ENCODE data around the gene GID4.

The GID4 gene

DNA sequence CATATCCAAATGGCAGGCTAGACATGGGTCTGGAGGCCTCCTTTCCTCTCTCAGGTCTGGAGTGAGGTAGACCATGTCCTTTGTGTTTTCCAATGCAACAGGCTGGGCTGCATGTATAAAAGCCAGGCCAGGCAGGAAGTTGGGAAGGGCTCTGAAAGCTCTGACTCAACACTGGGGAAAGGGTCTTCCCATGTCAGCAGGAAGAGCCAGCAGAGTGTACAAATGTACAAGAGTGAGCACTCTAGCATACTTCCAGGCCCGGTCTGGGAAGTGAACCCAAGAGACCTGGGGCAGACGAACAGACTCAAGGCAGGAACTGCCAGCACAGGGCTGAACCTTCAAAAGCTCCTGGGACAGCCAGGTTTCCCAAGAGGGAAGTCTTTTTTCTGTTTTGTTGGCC is 7.3 kb upstream of the GID4 start:
- in situ Hi-C loops (cut with HindIII; ENCODE audit: low sequenced_read_pairs) = loop anchor here (5.0 to 25.0 kb wide), 2 partner anchors 145 to 370 kb away; no protein-coding TSS in a partner anchor
- TF ChIP-seq, protein P1, sequence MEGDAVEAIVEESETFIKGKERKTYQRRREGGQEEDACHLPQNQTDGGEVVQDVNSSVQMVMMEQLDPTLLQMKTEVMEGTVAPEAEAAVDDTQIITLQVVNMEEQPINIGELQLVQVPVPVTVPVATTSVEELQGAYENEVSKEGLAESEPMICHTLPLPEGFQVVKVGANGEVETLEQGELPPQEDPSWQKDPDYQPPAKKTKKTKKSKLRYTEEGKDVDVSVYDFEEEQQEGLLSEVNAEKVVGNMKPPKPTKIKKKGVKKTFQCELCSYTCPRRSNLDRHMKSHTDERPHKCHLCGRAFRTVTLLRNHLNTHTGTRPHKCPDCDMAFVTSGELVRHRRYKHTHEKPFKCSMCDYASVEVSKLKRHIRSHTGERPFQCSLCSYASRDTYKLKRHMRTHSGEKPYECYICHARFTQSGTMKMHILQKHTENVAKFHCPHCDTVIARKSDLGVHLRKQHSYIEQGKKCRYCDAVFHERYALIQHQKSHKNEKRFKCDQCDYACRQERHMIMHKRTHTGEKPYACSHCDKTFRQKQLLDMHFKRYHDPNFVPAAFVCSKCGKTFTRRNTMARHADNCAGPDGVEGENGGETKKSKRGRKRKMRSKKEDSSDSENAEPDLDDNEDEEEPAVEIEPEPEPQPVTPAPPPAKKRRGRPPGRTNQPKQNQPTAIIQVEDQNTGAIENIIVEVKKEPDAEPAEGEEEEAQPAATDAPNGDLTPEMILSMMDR (IDR thresholded peaks at IDR 0.05; ENCODE audit: low read depth, low read length, missing control alignments) = no peak
- peak; percentile 28 for DNase-seq (ENCODE audit: low read depth)
- no peak overlapping the region for H3K4me3 ChIP-seq (ENCODE audit: low read depth, low read length)

DNA sequence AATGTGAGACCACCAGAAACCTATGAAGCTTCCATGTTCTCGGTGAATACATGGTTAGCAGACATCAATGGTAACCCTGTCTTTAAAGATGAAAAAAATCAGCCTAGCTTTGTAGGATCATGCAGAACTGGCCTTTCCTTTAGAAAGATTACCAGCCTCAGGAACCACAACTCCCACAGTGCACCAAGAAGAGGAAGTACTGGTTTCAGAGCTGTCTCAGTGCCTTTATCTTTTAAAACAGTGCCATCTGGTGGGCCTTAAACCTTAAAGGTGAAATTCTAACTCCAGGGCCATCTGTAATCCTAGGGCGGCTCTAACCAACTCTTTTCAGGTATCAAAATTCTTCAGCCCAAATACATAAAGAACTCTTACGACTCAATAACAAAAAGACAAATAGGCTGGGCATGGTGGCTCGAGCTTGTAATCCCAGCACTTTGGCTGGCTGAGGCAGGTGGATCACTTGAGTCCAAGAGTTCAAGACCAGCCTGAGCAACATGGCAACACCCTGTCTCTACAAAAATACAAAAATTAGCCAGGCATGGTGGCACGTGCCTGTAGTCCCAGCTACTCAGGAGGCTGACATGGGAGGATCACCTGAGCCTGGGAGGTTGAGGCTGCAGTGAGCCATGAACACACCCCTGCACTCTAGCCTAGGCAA is 5.6 kb upstream of the GID4 start:
- peak; percentile 85 for DNase-seq (ENCODE audit: low read depth)

DNA sequence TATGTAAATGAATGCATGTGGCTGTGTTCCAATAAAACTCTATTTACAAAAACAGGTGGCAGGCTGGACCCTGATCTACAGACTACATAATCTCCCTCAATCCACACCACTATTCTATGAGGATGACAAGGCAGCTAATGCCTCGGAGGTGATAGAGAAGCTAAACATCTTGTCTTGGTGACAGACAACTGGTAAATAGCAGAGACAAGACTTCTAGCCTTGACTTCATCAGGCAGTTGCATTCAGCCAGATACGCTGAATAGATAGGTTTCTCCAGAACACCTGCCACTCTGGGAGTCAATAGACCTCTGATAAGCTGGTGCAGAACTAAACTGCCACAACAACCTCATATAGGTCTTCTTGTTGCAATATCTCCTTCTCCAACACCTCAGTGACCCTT is 3.5 kb upstream of the GID4 start:
- in situ Hi-C loops (cut with HindIII; ENCODE audit: low sequenced_read_pairs) = loop anchor here (25.0 kb wide), 1 partner anchor 373 kb away; no protein-coding TSS in a partner anchor
- TF ChIP-seq, protein P1 (IDR thresholded peaks at IDR 0.05; ENCODE audit: low read depth, low read length, missing control alignments) = no peak
- no peak for DNase-seq (ENCODE audit: low read depth)
- H3K4me3 ChIP-seq (ENCODE audit: low read depth, low read length) = no peak overlapping the region

More for the DNA sequence above, 5.6 kb upstream of the GID4 start:
- H3K4me3 ChIP-seq (ENCODE audit: low read depth, low read length) = no peak overlapping the region
- TF ChIP-seq, protein P1 (IDR thresholded peaks at IDR 0.05; ENCODE audit: low read depth, low read length, missing control alignments) = peak; percentile 58
- in situ Hi-C loops (cut with HindIII; ENCODE audit: low sequenced_read_pairs) = loop anchor here (5.0 to 25.0 kb wide), 2 partner anchors 146 to 371 kb away; no protein-coding TSS in a partner anchor

DNA sequence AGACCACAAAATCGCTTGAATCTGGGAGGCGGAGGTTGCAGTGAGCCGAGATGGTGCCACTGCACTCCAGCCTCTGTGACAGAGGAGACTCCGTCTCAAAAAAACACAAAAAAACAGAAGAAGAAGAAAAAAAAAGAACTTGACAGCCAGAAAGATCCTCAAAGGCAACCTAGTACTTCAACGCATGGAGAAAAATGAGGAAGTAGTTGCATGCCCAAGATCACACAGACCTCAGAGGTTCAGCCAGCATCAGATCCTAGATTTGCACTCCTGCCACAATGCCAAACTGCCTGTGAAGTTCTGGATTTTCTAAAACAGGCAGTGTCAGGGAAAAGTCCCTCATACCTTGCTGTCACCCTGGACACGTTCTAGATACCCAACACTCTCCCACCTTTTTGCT is 1.7 kb upstream of the GID4 start:
- no peak for DNase-seq (ENCODE audit: low read depth)
- in situ Hi-C loops (cut with HindIII; ENCODE audit: low sequenced_read_pairs) = loop anchor here (25.0 kb wide), 1 partner anchor 375 kb away; no protein-coding TSS in a partner anchor
- no peak overlapping the region for H3K4me3 ChIP-seq (ENCODE audit: low read depth, low read length)

DNA sequence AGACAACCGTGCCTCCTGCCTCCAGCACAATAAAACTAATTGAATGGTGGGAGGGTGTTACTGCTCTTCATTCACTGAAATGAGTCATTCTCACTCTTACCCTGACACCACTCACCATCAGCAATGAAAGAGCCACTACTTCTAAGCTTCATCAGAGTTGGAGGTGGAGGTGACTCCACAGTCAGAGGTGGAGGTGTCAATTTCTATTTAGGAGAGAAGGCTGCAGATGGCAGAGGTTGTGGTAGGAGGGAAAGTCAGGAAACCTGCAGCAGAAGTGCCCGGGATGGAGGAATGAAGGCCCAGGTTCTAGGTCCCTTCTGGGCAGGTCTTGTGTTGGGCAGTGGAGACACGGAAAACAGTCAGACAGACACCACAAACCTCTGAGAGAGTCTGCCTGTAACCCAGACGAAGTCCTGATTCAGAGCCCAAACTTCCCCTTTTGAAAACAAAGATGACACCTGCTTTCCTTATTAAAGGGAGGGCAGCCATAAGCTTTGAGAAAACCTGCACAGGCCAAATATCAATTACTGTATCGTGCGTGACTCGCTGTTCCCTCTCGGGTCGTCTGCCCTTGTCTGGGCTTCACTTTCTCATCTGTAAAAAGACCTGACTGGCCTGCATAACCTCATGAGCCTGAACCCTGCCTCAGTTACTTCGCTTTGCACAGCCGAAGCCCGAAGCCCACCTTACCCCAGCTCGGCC is 908 bp upstream of the GID4 start:
- H3K4me3 ChIP-seq (ENCODE audit: low read depth, low read length) = peak overlapping the region; percentile 73
- in situ Hi-C loops (cut with HindIII; ENCODE audit: low sequenced_read_pairs) = loop anchor here (25.0 kb wide), 1 partner anchor 376 kb away; no protein-coding TSS in a partner anchor
- TF ChIP-seq, protein P1 (IDR thresholded peaks at IDR 0.05; ENCODE audit: low read depth, low read length, missing control alignments) = no peak
- DNase-seq (ENCODE audit: low read depth) = no peak

More for the DNA sequence above, 1.7 kb upstream of the GID4 start:
- TF ChIP-seq, protein P1 (IDR thresholded peaks at IDR 0.05; ENCODE audit: low read depth, low read length, missing control alignments) = no peak

DNA sequence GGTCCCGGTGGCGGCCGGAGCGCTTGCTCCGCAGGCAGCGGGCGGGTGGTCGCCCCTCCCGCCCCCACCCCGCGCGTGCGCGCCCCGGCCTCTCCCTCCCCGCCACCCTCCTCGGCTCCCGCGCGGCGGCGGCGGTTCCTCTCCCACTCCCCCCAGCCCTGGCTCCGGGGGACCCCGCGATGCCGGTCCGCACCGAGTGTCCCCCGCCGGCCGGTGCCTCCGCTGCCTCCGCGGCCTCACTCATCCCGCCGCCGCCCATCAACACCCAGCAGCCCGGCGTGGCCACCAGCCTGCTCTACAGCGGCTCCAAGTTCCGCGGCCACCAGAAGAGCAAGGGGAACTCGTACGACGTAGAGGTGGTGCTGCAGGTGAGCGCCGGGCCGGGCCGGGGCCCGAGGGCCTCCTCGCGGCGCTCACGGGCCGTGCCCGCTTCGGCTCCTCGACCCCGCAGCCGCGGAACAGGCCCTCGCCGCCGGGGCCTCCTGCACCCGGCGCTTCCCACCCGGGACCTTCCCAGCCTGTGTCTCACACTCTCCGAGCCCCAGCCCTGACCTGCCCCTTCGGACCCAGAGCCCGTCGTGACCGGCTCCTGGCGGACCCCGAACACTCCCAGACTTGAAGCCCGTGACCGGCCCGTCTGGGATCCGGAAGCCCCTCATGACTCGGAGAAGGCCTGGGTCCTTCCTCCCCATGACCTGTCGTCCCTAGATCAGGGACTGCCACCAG is 490 bp downstream of the GID4 start:
- TF ChIP-seq, protein P1 (IDR thresholded peaks at IDR 0.05; ENCODE audit: low read depth, low read length, missing control alignments) = no peak
- no peak for DNase-seq (ENCODE audit: low read depth)
- in situ Hi-C loops (cut with HindIII; ENCODE audit: low sequenced_read_pairs) = loop anchor here (25.0 kb wide), 1 partner anchor 377 kb away; no protein-coding TSS in a partner anchor
- H3K4me3 ChIP-seq (ENCODE audit: low read depth, low read length) = peak overlapping the region; percentile 73
